ENCODE results near the gene PSPH. TPM values are rescaled to one million over a fixed set of nuclear protein-coding genes. Genes with fewer than 3 reads are reported as not detected.

Gene PSPH
- total RNA-seq, 1 experiment from 2014 or later = 62.3 TPM

GRCh38 chr7:55966851-55967250 is 84.4 kb downstream of the PSPH start:
- BruUV-seq (replicated peaks) = TSS peak; percentile 70
- H3K27ac ChIP-seq (ENCODE audit: low read length) = no peak overlapping the region
- DNase-seq (ENCODE audit: low read depth, low spot score) (no peak), ATAC-seq (no peak)
- ChIA-PET CTCF (interaction anchor here (1.3 kb wide), 1 partner anchor 374 kb away, joined by 3 read pairs; no protein-coding TSS in a partner anchor), POLR2A (interaction anchor here (0.7 kb wide), 1 partner anchor 33 kb away, joined by 5 read pairs; no protein-coding TSS in a partner anchor)
- TF ChIP-seq TCF7L2 (IDR thresholded peaks at IDR 0.05; ENCODE audit: low read depth, low read length) (no peak), POLR2AphosphoS5 (IDR thresholded peaks at IDR 0.05; ENCODE audit: low read depth, low read length) (no peak), CTCF (IDR thresholded peaks at IDR 0.05) (no peak), SIN3A (IDR thresholded peaks at IDR 0.05; ENCODE audit: borderline replicate concordance, insufficient read depth, low read depth, low read length) (no peak)
- TF ChIP-seq, protein P1, sequence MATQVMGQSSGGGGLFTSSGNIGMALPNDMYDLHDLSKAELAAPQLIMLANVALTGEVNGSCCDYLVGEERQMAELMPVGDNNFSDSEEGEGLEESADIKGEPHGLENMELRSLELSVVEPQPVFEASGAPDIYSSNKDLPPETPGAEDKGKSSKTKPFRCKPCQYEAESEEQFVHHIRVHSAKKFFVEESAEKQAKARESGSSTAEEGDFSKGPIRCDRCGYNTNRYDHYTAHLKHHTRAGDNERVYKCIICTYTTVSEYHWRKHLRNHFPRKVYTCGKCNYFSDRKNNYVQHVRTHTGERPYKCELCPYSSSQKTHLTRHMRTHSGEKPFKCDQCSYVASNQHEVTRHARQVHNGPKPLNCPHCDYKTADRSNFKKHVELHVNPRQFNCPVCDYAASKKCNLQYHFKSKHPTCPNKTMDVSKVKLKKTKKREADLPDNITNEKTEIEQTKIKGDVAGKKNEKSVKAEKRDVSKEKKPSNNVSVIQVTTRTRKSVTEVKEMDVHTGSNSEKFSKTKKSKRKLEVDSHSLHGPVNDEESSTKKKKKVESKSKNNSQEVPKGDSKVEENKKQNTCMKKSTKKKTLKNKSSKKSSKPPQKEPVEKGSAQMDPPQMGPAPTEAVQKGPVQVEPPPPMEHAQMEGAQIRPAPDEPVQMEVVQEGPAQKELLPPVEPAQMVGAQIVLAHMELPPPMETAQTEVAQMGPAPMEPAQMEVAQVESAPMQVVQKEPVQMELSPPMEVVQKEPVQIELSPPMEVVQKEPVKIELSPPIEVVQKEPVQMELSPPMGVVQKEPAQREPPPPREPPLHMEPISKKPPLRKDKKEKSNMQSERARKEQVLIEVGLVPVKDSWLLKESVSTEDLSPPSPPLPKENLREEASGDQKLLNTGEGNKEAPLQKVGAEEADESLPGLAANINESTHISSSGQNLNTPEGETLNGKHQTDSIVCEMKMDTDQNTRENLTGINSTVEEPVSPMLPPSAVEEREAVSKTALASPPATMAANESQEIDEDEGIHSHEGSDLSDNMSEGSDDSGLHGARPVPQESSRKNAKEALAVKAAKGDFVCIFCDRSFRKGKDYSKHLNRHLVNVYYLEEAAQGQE (IDR thresholded peaks at IDR 0.05; ENCODE audit: insufficient read depth in 1 of 2, low read depth in 2 of 2, low read length in 1 of 2) = no peak
- H3K9me3 ChIP-seq (ENCODE audit: control insufficient read depth, insufficient read depth, low read depth, low read length) = no peaks in the 10 kb centered on the region
- peaks cover 19% of the 10 kb centered on the region for H3K4me1 ChIP-seq (ENCODE audit: control insufficient read depth, insufficient read depth, low read length)
- H3K36me3 ChIP-seq (ENCODE audit: control insufficient read depth, insufficient read depth, low read length) = no peaks in the 10 kb centered on the region
- no peak overlapping the region for H3K4me3 ChIP-seq (ENCODE audit: low read depth in 2 of 2, low read length in 2 of 2)
- intact Hi-C loops (cut with micrococcal nuclease; ENCODE audit: unreplicated experiment) (no loop called here), in situ Hi-C loops (cut with HindIII; ENCODE audit: low pct_unique_long_range_greater_than_20kb, low sequenced_read_pairs) (no loop called here)
- no peaks in the 10 kb centered on the region for H3K27me3 ChIP-seq (ENCODE audit: control insufficient read depth, insufficient read depth, low read length)

DNA sequence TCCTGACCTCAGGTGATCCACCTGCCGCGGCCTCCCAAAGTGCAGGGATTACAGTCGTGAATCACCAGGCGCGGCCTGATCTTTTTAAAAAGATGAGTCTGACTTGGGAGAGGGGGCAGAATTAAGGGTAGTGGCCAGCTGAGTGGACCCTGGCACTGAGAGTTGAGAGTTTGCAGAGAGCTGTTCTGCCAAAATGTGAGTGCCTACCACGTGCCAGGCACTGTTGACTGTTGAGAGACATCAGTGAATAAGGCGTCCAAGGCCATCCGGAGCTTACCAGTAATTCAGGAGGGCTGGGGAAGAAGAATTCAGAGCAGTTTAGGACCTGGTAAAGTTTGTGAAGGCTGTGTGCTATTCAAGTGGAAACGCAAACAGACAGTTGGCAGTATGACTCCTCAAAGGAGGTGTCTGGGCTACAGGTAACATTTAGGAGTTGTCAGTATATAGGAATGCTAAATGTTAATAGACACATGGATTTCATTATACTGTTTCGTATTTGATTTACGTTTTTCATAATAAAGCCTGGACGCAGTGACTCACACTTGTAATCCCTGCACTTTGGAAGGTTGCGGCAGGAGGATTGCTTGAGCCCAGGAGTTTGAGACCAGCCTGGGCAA is 85.3 kb downstream of the PSPH start:
- Histone ChIP-seq H3K36me3 (ENCODE audit: control insufficient read depth, insufficient read depth, low read length) (no peaks in the 10 kb centered on the region), H3K27me3 (ENCODE audit: control insufficient read depth, insufficient read depth, low read length) (no peaks in the 10 kb centered on the region), H3K27ac (ENCODE audit: low read length) (peak overlapping the region; percentile 95), H3K9me3 (ENCODE audit: control insufficient read depth, insufficient read depth, low read depth, low read length) (no peaks in the 10 kb centered on the region), H3K4me3 (ENCODE audit: low read depth in 2 of 2, low read length in 2 of 2) (peak overlapping the region; percentile 69 to 81), H3K4me1 (ENCODE audit: control insufficient read depth, insufficient read depth, low read length) (peaks cover 15% of the 10 kb centered on the region)
- TF ChIP-seq POLR2AphosphoS5 (IDR thresholded peaks at IDR 0.05; ENCODE audit: low read depth, low read length) = no peak
- intact Hi-C loops (cut with micrococcal nuclease; ENCODE audit: unreplicated experiment) (no loop called here), in situ Hi-C loops (cut with HindIII; ENCODE audit: low pct_unique_long_range_greater_than_20kb, low sequenced_read_pairs) (no loop called here)
- POLR2A ChIA-PET = no interaction called here
- ATAC-seq (no peak), DNase-seq (ENCODE audit: low read depth, low spot score) (no peak)
- CTCF ChIA-PET = interaction anchor here (1.3 kb wide), 1 partner anchor 373 kb away, joined by 3 read pairs; no protein-coding TSS in a partner anchor
- no TSS peak for BruUV-seq (replicated peaks)

DNA sequence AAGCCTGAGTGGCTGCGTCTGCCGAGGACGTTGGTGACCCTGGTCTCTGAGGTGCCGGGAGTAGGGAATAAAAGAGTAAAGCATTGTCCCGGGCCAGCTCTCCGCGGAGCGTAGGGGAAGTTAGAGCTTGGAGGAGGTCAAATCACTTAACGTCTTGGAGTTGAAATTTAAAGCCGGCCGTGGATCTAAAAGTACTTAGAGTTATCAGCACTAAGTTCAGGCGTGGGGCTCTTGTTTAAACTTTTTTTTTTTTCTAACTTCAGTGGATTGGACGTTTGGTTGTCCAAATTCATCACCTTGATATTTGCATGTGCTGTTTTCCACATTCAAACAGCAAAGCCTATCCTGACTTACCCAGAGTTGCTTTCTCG is 86.2 kb downstream of the PSPH start:
- H3K4me1 ChIP-seq (ENCODE audit: control insufficient read depth, insufficient read depth, low read length) = peaks cover 10% of the 10 kb centered on the region
- no peaks in the 10 kb centered on the region for H3K36me3 ChIP-seq (ENCODE audit: control insufficient read depth, insufficient read depth, low read length)
- peak overlapping the region; percentile 95 for H3K27ac ChIP-seq (ENCODE audit: low read length)
- ChIA-PET CTCF (interaction anchor here (0.6 to 1.9 kb wide), 3 partner anchors 98 to 324 kb away, joined by 4 to 11 read pairs (median 6); no protein-coding TSS in a partner anchor), POLR2A (interaction anchor here (0.7 kb wide), 1 partner anchor 89 kb away, joined by 9 read pairs; no protein-coding TSS in a partner anchor)
- intact Hi-C loops (cut with micrococcal nuclease; ENCODE audit: unreplicated experiment) (no loop called here), in situ Hi-C loops (cut with HindIII; ENCODE audit: low pct_unique_long_range_greater_than_20kb, low sequenced_read_pairs) (no loop called here)
- no peaks in the 10 kb centered on the region for H3K9me3 ChIP-seq (ENCODE audit: control insufficient read depth, insufficient read depth, low read depth, low read length)
- DNase-seq (ENCODE audit: low read depth, low spot score) = no peak
- TF ChIP-seq, protein P1 (IDR thresholded peaks at IDR 0.05; ENCODE audit: insufficient read depth in 1 of 2, low read depth in 2 of 2, low read length in 1 of 2) = no peak
- no peak for TF ChIP-seq TCF7L2 (IDR thresholded peaks at IDR 0.05; ENCODE audit: low read depth, low read length)
- no peaks in the 10 kb centered on the region for H3K27me3 ChIP-seq (ENCODE audit: control insufficient read depth, insufficient read depth, low read length)
- ATAC-seq = no peak
- peak overlapping the region; percentile 69 to 81 for H3K4me3 ChIP-seq (ENCODE audit: low read depth in 2 of 2, low read length in 2 of 2)
- BruUV-seq (replicated peaks) = no TSS peak
